HG03354 (cell line): ENCODE measurements around the gene CNIH4.
"Not testable (repeated sequence)": the region's sequence is repeated elsewhere in the genome, so short reads cannot be mapped to it uniquely, and the experiment has no call there.

Experiments
- ATAC-seq: cut with Tn5 transposase; IDR thresholded peaks from one replicate; pipeline ENCODE4 v1.9.1; 2021; ENCODE audit warnings: mild to moderate bottlenecking; ENCODE audit not compliant: unreplicated experiment, poor library complexity, severe bottlenecking

The CNIH4 gene

GRCh38 chr1:224343679-224344078, 13.0 kb upstream of the CNIH4 start:
- no peak for ATAC-seq

DNA sequence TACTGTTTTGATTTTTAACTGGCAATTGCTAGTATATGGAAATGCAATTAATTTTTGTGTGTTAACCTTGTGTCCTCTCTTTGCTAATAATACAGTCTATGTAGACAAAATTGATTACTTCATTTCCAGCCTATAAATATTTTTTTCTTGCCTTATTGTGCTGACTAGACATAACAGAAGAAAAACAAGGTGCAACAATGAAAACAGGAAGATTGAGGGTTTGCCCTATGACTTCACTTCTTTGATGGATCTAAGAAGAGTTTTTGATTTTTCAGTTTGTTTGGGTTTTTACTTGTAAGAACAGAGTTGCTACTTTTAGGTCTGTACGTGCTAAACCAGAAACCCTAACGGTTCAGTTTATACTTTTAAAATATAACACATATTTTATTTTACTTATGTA, 8.5 kb upstream of the CNIH4 start:
- no peak for ATAC-seq

GRCh38 chr1:224349716-224350115, 7.0 kb upstream of the CNIH4 start:
- not testable (repeated sequence) for ATAC-seq

GRCh38 chr1:224352436-224353085, 4.1 kb upstream of the CNIH4 start:
- not testable (repeated sequence) for ATAC-seq

GRCh38 chr1:224353975-224354925, 2.4 kb upstream of the CNIH4 start:
- ATAC-seq = no peak

DNA sequence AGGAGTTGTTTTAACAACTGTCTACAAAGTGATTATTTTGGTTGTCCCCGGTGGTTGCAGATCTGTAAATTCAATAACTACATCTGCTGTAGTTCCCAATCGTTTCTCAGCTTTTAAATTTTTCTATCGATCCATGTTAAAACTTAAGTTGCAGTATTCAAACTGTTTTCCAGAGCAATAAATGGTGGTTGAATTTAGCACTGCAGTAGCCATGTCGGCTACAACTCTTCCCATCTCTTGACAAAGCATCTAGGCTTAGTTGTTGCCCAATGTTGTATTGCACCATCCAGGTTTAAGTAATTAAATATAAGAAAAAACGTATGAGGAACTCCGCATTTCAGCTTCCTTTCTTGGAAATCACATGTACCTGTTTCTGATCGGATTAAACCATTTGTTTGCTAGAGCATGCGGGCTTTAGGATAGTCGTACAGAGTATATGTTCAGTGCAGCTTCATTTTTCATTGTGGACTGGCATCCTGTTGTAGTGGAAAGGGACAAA, 996 bp downstream of the CNIH4 start:
- no peak for ATAC-seq

GRCh38 chr1:224358237-224358636, 1.6 kb downstream of the CNIH4 start:
- ATAC-seq = no peak

- ATAC-seq = no peak
These were observed 2.5 kb downstream of the CNIH4 start for GRCh38 chr1:224359207-224359606.

GRCh38 chr1:224368409-224368808, 11.7 kb downstream of the CNIH4 start:
- no peak for ATAC-seq

- no peak for ATAC-seq
These were observed 16.4 kb downstream of the CNIH4 start for GRCh38 chr1:224373008-224373590.

DNA sequence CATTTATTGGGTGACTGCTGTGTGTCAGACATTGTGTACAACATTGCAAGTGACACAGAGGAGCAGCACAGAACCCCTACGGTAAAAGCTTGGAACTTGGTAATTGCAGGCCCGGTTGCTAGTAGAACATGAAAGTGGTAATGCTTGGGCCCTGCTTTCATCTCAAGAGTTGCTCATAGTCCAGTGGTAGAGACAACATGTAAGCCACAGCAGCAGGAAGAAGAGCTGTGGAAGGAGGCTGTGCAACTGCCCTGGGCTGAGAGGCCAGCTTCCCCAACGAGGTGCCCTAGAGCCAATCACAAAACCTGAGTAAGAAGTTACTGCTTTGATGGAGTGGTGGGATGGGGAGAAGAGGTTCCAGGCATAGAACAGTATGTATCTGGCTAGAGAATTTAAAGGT, 18.4 kb downstream of the CNIH4 start:
- ATAC-seq = no peak

GRCh38 chr1:224377676-224378006, 21.0 kb downstream of the CNIH4 start:
- peak; percentile 59 for ATAC-seq

- no peak for ATAC-seq
These were observed 22.4 kb downstream of the CNIH4 start for GRCh38 chr1:224378855-224379631.

DNA sequence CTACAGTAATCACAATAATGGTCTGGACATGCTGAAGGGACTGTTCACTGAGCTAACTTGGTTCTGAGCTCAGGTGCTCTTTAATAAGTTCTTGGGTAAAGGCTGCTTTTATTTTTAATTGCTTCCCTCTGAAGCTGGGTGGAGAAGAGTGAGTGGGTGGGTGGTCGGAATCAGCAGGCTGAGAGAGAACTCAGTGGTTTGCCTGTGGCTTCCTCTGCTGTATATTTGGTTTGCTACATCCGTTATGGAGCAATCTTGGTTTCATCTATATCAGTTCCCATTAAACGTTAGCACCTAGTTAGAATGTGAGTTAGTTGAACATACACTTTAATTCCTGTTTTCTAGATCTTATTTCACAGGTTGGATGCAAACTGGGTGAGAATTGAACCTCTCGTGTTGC, 23.3 kb downstream of the CNIH4 start:
- ATAC-seq = peak; percentile 62

DNA sequence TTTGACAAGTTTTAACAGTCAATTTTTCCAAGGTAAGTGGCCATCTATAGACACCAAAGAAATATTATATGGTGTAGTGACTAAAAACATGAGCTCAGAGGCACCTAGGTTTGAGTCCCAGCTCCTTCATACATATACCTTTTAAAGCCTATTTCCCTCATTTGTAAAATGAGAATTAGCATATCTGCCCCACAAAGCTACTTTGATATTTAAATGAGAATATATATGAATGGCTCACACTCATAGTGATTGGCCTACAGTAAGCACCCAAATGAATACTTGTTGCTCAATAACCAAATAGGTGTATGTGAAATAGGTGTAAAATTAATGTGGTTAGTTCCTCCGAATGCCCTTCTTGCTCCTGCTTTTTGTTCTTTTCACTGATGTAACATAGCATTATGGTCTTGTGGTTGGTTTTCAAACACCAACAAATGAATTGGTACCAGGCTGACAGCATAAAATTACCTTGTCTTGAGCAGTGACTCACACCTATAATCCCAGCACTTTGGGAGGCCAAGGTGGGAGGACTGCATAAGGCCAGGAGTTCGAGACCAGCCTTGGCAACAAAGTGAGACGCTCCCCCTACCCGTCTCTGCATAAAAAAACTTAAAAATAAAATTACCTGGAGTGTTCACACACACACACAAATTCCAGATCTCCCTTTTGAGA, 25.3 kb downstream of the CNIH4 start:
- no peak for ATAC-seq

GRCh38 chr1:224383218-224383617, 26.5 kb downstream of the CNIH4 start:
- no peak for ATAC-seq

DNA sequence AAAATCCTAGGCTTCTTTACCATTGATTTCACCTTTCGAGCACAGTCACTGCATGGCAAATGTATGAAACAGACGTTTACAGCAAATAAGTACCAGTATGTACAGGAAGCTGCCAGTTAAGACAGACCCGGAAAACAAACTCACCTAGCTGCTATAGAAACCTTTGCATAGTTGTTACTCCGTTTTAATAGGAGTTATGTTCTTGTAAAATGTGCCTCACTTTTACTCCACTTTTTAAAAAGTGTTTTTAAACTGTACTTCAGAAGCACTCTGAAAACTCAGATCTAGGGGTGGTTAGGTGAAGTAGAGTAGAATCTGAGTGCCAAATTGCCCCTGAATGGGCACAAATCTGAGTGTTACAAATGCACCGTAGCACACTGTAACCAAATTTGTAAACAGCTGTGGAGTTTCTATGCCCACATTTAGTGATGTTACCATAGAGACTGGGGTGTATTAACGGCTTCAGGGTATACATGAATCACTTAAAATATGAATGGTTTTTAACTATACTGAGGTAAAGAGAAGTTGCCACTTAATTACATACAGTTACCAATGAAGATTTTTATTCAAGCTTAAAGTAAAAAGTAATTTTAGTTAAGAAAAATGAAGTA, 30.7 kb downstream of the CNIH4 start:
- ATAC-seq = no peak

GRCh38 chr1:224387943-224388342, 31.3 kb downstream of the CNIH4 start:
- ATAC-seq = no peak

GRCh38 chr1:224390517-224390916, 33.8 kb downstream of the CNIH4 start:
- no peak for ATAC-seq
